Urinary bladder (tissue), 4 donors: ENCODE results near the gene MAS1. TPM values are rescaled to one million over a fixed set of nuclear protein-coding genes. Genes with fewer than 3 reads are reported as not detected.
"Not testable (repeated sequence)": the region's sequence is repeated elsewhere in the genome, so short reads cannot be mapped to it uniquely, and the experiment has no call there.

Experiments
- DNase-seq: peaks from one replicate; pipeline ENCODE4 v3.0.0-alpha.2; 2015; ENCODE audit errors: extremely low spot score
- H3K27ac ChIP-seq: one replicate; pipeline ENCODE4 v1.5.1; 2013; ENCODE audit warnings: low read depth, mild to moderate bottlenecking, moderate library complexity
- H3K36me3 ChIP-seq: one replicate; pipeline ENCODE4 v1.6.1; 2013; ENCODE audit warnings: mild to moderate bottlenecking, moderate library complexity; ENCODE audit not compliant: insufficient read depth
- H3K4me1 ChIP-seq: one replicate; pipeline ENCODE4 v1.6.1; 2013; ENCODE audit warnings: mild to moderate bottlenecking, moderate library complexity; ENCODE audit not compliant: insufficient read depth
- H3K4me3 ChIP-seq: one replicate; pipeline ENCODE4 v1.5.1; 2013; ENCODE audit warnings: low read depth, low read length
- WGBS: extraction: QIAGEN DNeasy Blood & Tissue Kit; methylation state at CpG from one replicate; pipeline ENCODE4 v1.1.7; 2013; 5-methylcytosine and 5-hydroxymethylcytosine counted together
- polyA plus RNA-seq: library from polyadenylated mRNA; stranded (reverse); fragments of 200-250 nt; gene quantifications from one replicate; pipeline ENCODE4 v1.2.3, GENCODE V29; 2013
- total RNA-seq: library from RNA; depleted of rRNA; stranded (reverse); fragments of >200 nt; gene quantifications from one replicate; pipeline ENCODE4 v1.2.3, GENCODE V29; 2014
- donor health status: healthy with polysubstance abuse.
- donor health status: healthy.

Gene MAS1
- total RNA-seq (0.05 TPM), polyA plus RNA-seq (not detected)

DNA sequence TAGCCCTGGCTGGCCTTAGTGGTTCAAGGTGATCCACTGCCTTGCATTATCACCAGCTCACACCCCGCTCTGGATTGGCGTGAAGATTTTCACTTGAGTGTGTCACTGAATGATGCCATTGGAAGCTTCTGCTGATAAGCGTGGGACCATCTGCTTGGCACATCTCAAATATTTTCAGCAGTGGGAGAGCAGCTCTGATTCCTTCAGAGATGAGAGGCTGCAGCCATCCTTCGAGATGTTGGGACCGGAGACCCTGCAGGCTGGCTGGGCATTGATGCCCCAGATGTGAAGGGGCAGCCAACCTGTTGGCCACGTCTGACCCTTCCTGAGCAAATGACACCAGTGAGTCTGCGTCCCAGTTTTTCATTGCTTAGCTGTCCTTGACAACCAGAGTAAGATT, at the start of gene MAS1:
MAS1 (plus strand) TSS at position 197 of the 400 bp plus-strand sequence. CDS start 15,968 bp downstream, outside the sequence.
- Histone ChIP-seq H3K4me3 (no peak within 1 kb of the TSS), H3K4me1 (no peaks in the 10 kb centered on the region), H3K36me3 (no peaks in the 10 kb centered on the region), H3K27ac (no peak within 1 kb of the TSS)
- 72% methylated on average over 7 of the region's 7 CpGs for WGBS
- no peak for DNase-seq

DNA sequence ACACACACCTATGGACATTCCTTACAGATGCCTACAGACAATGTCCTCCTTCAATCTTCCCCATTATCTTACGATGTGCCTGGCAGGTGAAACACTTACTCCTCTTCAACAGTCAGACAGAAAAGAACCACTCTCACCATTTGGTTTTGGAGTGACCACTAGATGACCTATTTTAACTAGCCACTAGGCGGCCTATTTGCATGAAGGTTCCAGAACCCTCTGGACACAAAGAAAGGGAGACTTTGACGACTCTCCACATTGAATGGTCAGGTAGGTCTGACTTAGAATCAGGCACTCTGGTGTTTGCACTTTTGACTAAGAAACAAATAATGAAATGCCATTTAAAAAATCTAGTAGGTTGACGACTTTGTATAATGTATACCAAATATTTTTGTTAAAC, 48.8 kb upstream of the MAS1 start:
- WGBS, result 69% methylated on average over 4 of the region's 4 CpGs
- H3K27ac ChIP-seq, result no peak overlapping the region
- no peaks in the 10 kb centered on the region for H3K4me1 ChIP-seq
- H3K36me3 ChIP-seq, result no peaks in the 10 kb centered on the region
- DNase-seq, result no peak
- no peak overlapping the region for H3K4me3 ChIP-seq

DNA sequence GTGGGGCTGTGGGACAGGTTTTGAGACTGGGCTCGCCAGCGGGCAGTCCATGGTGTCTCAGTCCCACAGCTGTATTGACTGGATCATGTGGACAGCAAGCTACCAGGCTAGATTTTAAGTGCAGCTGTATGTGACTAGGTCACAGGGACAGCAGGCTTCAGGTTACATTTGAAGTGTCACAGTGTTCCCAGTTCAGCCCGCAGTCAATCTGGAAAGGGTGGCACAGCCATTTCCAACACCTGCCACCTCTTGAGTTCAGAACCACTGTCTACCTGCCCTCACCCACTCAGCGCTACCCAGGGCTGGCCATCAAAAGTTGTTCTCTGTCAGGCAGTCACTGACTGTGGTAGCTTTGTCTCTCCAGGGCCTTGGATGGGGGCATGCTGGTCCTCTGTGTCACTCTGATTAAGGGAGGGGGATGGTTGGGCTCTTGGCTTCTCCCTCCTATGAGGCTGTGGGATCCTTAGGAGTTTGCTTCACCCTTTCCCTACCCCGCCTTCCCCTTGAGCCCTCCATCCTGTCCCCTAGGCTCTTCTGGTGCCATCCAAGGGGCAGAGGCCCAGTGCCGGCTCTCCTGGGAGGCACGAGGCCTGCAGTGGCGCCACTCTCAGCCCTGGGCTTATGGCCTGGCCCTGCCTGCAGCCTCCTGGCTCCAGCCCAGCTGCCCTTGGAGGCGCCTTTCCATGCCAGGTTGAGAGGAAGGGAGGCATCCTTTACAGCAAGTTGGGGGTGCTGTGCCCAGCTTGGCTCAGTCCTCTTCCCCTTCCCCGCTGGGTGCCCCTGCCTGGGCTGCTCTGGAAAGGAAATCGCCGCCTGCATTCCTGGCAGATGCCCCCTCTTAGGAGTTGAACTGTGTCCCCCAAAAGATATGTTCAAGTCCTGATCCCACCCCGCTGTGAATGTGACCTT, 45.8 kb upstream of the MAS1 start:
- DNase-seq, result no peak
- Histone ChIP-seq H3K27ac (no peak overlapping the region), H3K4me1 (no peaks in the 10 kb centered on the region), H3K4me3 (no peak overlapping the region), H3K36me3 (no peaks in the 10 kb centered on the region)
- WGBS, result 78% methylated on average over 13 of the region's 13 CpGs

DNA sequence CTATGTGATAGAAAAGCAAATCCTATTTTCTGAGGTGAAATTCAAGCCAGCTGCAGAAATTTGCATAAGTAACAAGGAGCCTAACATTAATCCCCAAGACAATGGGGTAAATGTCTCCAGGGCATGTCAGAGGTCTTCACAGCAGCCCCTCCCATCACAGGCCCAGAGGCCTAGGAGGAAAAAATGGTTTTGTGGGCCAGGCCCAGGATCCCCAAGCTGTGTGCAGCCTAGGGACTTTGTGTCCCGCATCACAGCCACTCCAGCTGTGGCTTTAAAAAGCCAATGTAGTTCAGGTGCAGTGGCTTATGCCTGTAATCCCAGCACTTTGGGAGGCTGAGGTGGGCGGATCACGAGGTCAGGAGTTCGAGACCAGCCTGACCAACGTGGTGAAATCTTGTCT, 42.2 kb upstream of the MAS1 start:
- H3K4me3 ChIP-seq, H3K27ac ChIP-seq, DNase-seq, H3K36me3 ChIP-seq, H3K4me1 ChIP-seq: not testable (repeated sequence)
- WGBS, result 89% methylated on average over 5 of the region's 5 CpGs

DNA sequence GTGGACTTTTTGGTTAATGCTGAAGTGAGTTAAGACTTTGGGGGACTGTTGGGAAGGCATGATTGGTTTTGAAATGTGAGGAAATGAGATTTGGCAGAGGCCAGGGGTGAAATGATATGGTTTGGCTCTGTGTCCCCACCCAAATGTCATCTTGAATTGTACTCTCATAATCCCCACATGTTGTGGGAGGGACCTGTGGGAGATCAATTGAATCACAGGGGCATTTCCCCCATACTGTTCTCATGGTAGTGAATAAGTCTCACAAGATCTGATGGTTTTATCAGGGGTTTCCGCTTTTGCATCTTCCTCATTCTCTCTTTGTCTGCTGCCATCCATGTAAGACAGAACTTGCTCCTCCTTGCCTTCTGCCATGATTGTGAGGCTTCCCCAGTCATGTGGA, 40.9 kb upstream of the MAS1 start:
- not testable (repeated sequence) for H3K4me1 ChIP-seq, H3K27ac ChIP-seq, DNase-seq, H3K4me3 ChIP-seq, H3K36me3 ChIP-seq
- WGBS, result 95% methylated on average over 1 of the region's 1 CpG

DNA sequence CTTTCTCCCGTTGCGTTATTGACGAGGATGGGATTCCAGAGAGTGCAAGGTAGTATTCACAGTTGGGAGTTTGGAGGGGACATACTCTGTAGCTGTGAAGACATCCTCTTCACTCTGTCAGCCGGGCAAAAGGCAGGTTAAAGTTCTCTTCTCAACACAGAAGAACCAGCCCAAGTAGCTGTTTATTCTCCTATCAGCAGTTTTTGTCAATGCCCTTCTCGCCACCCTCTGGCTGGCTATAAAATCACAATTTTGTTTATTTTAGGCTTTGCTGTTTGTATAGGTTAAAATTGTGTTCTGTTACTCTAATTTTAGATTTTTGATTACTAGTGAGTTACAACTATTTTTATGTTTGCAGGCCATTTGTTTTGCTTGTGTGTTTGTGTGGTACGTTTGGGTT, 37.9 kb upstream of the MAS1 start:
- Histone ChIP-seq H3K4me1 (no peaks in the 10 kb centered on the region), H3K4me3 (no peak overlapping the region), H3K36me3 (no peaks in the 10 kb centered on the region), H3K27ac (no peak overlapping the region)
- no peak for DNase-seq
- 40% methylated on average over 6 of the region's 6 CpGs for WGBS

DNA sequence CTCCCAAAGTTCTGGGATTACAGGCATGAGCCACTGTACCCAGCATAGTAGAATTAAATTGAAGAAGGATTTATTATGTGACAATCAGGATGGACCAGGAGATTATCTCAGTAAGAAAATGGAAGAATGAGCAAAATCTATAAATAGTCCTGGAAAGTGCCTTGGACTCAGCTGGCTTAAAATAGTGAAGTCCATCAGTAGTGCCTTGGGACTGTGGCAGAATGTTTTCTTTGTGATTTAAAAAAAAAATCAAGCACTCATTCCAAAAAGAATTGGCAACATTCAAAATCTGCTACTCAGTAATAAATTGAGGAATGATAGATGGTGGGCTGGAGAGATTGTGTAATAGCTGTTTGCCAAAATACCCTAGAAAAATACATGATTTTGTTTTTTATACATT, 37.0 kb upstream of the MAS1 start:
- DNase-seq, result no peak
- Histone ChIP-seq H3K36me3 (no peaks in the 10 kb centered on the region), H3K4me1 (no peaks in the 10 kb centered on the region), H3K27ac (no peak overlapping the region), H3K4me3 (no peak overlapping the region)

DNA sequence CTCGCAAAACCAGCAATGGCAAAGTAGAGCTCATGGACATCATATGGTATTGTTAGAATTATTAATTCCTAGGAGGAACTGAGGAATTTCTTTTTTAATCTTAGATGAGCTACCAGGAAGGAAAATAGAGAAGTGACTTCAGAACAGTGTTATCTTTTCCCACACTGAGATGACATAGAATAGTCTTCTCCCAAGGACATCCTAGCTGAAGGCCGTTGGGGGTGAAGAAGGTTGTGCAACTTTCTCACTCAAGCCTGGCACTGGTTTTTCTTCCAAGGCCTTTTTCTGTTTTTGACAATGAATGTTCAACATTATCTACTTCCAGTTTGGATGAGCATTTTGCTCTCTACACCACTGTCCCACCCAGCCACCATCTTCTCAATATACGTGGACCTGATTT, 35.8 kb upstream of the MAS1 start:
- H3K36me3 ChIP-seq, result no peaks in the 10 kb centered on the region
- H3K4me1 ChIP-seq, result no peaks in the 10 kb centered on the region
- WGBS, result 88% methylated on average over 3 of the region's 3 CpGs
- DNase-seq, result no peak
- H3K27ac ChIP-seq, result no peak overlapping the region
- no peak overlapping the region for H3K4me3 ChIP-seq

DNA sequence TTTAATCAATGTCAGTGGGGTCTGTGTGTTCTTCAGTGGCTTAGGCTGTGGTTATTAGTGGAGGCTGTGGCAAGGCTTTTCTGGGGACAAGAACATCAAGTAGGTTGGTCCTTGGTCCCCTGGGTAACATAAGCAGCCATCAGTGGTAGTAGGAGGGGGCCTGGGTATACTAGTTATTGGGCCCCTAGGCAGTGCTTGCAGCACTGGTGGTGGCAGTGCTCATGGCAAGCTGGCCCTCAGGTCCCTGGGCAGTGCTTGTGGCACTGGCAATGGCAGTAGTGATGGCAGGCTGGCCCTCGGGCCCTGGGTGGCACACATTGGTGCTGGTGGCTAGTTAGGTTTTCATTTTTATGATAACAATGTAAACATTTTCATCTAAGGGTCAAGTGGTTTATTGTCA, 32.5 kb upstream of the MAS1 start:
- 79% methylated on average over 1 of the region's 1 CpG for WGBS
- H3K27ac ChIP-seq, result no peak overlapping the region
- H3K4me3 ChIP-seq, result no peak overlapping the region
- H3K36me3 ChIP-seq, result no peaks in the 10 kb centered on the region
- DNase-seq, result no peak
- H3K4me1 ChIP-seq, result no peaks in the 10 kb centered on the region

DNA sequence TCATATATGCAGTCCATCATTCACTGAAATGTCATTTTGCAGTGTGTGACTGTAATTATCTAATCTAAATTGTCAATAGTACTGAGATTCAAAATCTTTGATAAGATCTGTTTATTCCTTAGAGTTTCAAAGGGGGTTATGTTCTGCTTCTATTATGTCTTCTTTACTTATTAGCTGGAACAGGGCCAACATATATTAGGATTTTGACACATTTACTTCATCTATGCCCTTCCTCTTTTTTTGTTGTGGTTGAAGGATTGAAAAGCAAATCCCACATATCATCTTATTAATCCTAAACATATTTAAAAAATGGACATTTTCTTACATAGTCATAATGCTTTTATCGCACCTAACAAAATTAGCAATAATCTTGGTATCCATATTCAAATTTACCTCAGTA, 30.3 kb upstream of the MAS1 start:
- Histone ChIP-seq H3K27ac (no peak overlapping the region), H3K36me3 (no peaks in the 10 kb centered on the region), H3K4me1 (no peaks in the 10 kb centered on the region), H3K4me3 (no peak overlapping the region)
- WGBS, result 97% methylated on average over 1 of the region's 1 CpG
- no peak for DNase-seq

DNA sequence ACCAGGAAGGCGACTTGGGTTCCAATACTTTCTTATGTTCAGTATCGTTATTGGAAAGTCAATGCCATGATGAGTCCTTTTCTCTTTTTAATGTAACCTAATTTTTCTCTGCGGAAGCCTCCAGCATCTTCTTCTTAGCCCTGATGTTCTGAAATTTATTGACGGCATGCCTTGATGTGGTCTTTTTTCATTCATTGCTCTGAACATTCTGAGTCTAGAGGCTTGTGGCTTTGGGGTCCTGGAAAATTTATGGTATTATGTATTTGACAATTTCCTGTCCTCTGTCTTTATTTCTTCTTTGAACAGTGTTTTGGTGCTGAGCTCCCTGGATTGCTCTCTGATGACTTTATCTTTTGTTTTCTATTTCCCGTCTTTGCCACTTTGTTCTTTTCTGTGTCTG, 28.7 kb upstream of the MAS1 start:
- Histone ChIP-seq H3K4me1 (no peaks in the 10 kb centered on the region), H3K4me3 (no peak overlapping the region), H3K36me3 (no peaks in the 10 kb centered on the region), H3K27ac (no peak overlapping the region)
- no peak for DNase-seq
- WGBS, result 79% methylated on average over 5 of the region's 5 CpGs

DNA sequence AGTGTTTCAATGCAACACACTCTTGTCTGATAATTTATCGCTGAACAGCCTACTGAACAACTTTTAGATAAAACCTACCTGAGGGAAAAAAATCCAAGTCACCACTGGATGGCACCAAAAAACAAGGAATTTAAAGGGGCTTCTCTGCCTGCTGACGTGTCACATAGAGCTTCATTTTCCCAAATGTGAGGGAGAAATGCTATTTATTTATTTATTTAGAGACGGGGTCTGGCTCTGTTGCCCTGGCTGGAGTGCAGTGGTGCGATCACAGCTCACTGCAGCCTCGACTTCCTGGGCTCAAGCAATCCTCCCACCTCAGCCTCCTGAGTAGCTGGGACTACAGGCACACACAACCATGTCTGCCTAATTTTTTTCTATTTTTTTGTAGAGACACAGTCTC, 27.4 kb upstream of the MAS1 start:
- DNase-seq, result peak; percentile 65
- not testable (repeated sequence) for H3K4me1 ChIP-seq, H3K36me3 ChIP-seq, H3K4me3 ChIP-seq, H3K27ac ChIP-seq
- 27% methylated on average over 5 of the region's 5 CpGs for WGBS

DNA sequence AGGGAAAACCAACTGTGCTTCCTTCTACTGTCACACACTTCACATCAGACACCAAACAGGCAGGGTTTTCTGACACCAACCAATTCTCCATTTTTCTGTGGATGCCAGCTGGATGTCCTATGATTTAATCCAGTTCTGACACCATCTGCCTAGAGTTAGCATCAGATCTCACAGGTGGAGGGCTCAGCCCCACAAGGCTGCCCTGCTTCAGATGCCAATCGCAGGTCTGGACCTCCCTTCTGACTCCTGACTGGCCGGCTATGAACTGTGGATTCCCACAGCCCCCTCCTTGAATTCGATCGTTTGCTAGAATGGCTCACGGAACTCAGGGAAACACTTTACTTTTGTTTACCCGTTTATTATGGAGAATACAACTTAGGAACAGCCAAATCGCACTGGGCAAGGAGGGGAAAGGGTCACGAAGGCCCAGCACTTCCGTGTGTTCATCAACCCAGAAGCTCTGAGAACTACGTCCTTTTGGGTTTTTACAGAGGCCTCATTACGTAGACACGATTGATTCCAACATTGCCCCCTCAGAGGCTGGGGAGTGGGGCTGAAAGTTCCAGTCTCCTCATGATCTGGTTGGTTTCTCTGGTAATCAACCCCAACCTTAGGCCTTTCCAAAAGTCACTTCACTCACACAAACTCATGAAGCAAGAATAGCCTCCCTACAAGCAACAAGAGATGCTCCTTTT, 25.4 kb upstream of the MAS1 start:
- Histone ChIP-seq H3K4me3 (no peak overlapping the region), H3K4me1 (no peaks in the 10 kb centered on the region), H3K27ac (no peak overlapping the region), H3K36me3 (no peaks in the 10 kb centered on the region)
- DNase-seq, result no peak
- 86% methylated on average over 12 of the region's 12 CpGs for WGBS
